A673 (cell line): ENCODE data around the gene TGFBR3L. TPM values are rescaled to one million over a fixed set of nuclear protein-coding genes. Genes with fewer than 3 reads are reported as not detected.

ENCODE experiments used
- BruUV-seq: library from RNA; stranded (reverse); fragments of 400-500 nt; replicated peaks from 2 replicates; lab custom pipeline; 2021; lab: Mats Ljungman, UMichigan
- CTCF ChIA-PET: fragments of 300-600 bp; sonication (Branson Sonifier 250); formaldehyde crosslinking; loops from one replicate; lab custom pipeline; 2022; ENCODE audit warnings: antibody characterized with exemption; lab: Charles Lee
- POLR2A ChIA-PET: fragments of 300-600 bp; sonication (Branson Sonifier 250); formaldehyde crosslinking; loops from one replicate; lab custom pipeline; 2022; ENCODE audit warnings: antibody characterized with exemption; ENCODE audit not compliant: low non-redundant PET; lab: Charles Lee
- DNase-seq: peaks from one replicate; pipeline ENCODE4 v3.0.0-alpha.2; 2015; ENCODE audit warnings: low spot score
- H3K27ac ChIP-seq: fragments of 200-600 bp; sonication (generic); 2 replicates; pipeline ENCODE4 v1.5.1; 2016; ENCODE audit warnings: mixed run types, low read depth, mild to moderate bottlenecking, mixed read lengths, antibody characterized with exemption, low read length; ENCODE audit not compliant: poor library complexity, severe bottlenecking
- H3K27me3 ChIP-seq: fragments of 200-600 bp; sonication (generic); replicated peaks from 2 replicates; pipeline ENCODE4 v1.6.1; 2017; ENCODE audit warnings: mixed run types, low read depth, mild to moderate bottlenecking, mixed read lengths, antibody characterized with exemption, low read length; ENCODE audit not compliant: insufficient read depth, poor library complexity
- H3K36me3 ChIP-seq: fragments of 200-600 bp; sonication (generic); 2 replicates; pipeline ENCODE4 v1.6.1; 2016; ENCODE audit warnings: mixed run types, mild to moderate bottlenecking, mixed read lengths, antibody characterized with exemption, low read length; ENCODE audit not compliant: insufficient read depth, poor library complexity, severe bottlenecking
- H3K4me1 ChIP-seq: fragments of 200-600 bp; sonication (generic); 2 replicates; pipeline ENCODE4 v1.6.1; 2017; ENCODE audit warnings: mixed run types, mild to moderate bottlenecking, mixed read lengths, antibody characterized with exemption, low read length; ENCODE audit not compliant: insufficient read depth, poor library complexity, severe bottlenecking
- H3K4me3 ChIP-seq: fragments of 200-600 bp; sonication (generic); 2 replicates; pipeline ENCODE4 v1.5.1; 2016; ENCODE audit warnings: low read depth, mixed run types, mild to moderate bottlenecking, mixed read lengths, low read length; ENCODE audit not compliant: poor library complexity, severe bottlenecking
- H3K9me3 ChIP-seq: fragments of 200-600 bp; sonication (generic); 2 replicates; pipeline ENCODE4 v1.6.1; 2016; ENCODE audit warnings: mixed run types, low read depth, mild to moderate bottlenecking, mixed read lengths, antibody characterized with exemption, low read length; ENCODE audit not compliant: poor library complexity, severe bottlenecking
- EZH2 ChIP-seq: fragments of 200-600 bp; sonication (generic); IDR thresholded peaks from 2 replicates; pipeline ENCODE4 v1.6.1; 2017; ENCODE audit warnings: borderline replicate concordance, low read depth, mild to moderate bottlenecking, mixed read lengths, antibody characterized with exemption, low read length; ENCODE audit not compliant: poor library complexity, severe bottlenecking
- intact Hi-C: fragments of 100-400 bp; cut with micrococcal nuclease; formaldehyde crosslinking; loops from one replicate; pipeline ENCODE4 v1.10.0; 2022; ENCODE audit not compliant: unreplicated experiment
- total RNA-seq: library from RNA; stranded (reverse); gene quantifications from 2 replicates; pipeline ENCODE4 v1.2.3, GENCODE V29; 2021
- TF ChIP-seq, protein P1 (sequence below): fragments of 300-800, 200-600 bp; sonication (generic); conservative IDR thresholded peaks from 2 replicates; pipeline ENCODE4 v1.5.1; 2017; ENCODE audit warnings: low read depth, mild to moderate bottlenecking, antibody characterized with exemption, low read length, moderate library complexity, mixed read lengths

The TGFBR3L gene
- total RNA-seq, 1 experiment from 2014 or later: 1.6 TPM

DNA sequence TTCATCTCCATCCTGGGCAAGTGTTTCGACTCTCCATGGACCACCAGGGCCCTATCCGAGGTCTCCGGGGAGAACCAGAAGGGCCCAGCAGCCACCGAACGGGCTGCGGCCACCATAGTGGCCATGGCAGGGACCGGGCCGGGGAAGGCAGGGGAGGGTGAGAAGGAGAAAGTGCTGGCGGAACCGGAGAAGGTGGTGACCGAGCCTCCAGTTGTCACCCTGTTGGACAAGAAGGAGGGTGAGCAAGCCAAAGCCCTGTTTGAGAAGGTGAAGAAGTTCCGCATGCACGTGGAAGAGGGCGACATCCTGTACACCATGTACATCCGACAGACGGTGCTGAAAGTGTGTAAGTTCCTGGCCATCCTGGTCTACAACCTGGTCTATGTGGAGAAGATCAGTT is 15.7 kb upstream of the TGFBR3L start:
- TF ChIP-seq, protein P1, sequence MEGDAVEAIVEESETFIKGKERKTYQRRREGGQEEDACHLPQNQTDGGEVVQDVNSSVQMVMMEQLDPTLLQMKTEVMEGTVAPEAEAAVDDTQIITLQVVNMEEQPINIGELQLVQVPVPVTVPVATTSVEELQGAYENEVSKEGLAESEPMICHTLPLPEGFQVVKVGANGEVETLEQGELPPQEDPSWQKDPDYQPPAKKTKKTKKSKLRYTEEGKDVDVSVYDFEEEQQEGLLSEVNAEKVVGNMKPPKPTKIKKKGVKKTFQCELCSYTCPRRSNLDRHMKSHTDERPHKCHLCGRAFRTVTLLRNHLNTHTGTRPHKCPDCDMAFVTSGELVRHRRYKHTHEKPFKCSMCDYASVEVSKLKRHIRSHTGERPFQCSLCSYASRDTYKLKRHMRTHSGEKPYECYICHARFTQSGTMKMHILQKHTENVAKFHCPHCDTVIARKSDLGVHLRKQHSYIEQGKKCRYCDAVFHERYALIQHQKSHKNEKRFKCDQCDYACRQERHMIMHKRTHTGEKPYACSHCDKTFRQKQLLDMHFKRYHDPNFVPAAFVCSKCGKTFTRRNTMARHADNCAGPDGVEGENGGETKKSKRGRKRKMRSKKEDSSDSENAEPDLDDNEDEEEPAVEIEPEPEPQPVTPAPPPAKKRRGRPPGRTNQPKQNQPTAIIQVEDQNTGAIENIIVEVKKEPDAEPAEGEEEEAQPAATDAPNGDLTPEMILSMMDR: no peak
- TF ChIP-seq EZH2: no peak
- no peaks in the 10 kb centered on the region for H3K9me3 ChIP-seq
- peaks cover 3% of the 10 kb centered on the region for H3K4me1 ChIP-seq
- ChIA-PET POLR2A (no interaction called here), CTCF (no interaction called here)
- DNase-seq: no peak
- intact Hi-C loops: no loop called here
- no peak overlapping the region for H3K27ac ChIP-seq
- H3K27me3 ChIP-seq: no peaks in the 10 kb centered on the region
- no peak overlapping the region for H3K4me3 ChIP-seq
- no peaks in the 10 kb centered on the region for H3K36me3 ChIP-seq
- no TSS peak for BruUV-seq

DNA sequence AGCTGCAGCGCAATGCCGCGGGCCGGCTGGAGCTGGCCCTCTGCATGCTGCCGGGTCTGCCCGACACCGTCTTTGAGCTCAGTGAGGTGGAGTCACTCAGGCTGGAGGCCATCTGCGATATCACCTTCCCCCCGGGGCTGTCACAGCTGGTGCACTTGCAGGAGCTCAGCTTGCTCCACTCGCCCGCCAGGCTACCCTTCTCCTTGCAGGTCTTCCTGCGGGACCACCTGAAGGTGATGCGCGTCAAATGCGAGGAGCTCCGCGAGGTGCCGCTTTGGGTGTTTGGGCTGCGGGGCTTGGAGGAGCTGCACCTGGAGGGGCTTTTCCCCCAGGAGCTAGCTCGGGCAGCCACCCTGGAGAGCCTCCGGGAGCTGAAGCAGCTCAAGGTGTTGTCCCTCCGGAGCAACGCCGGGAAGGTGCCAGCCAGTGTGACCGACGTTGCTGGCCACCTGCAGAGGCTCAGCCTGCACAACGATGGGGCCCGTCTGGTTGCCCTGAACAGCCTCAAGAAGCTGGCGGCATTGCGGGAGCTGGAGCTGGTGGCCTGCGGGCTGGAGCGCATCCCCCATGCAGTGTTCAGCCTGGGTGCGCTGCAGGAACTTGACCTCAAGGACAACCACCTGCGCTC is 14.8 kb upstream of the TGFBR3L start:
- no peaks in the 10 kb centered on the region for H3K27me3 ChIP-seq
- POLR2A ChIA-PET: no interaction called here
- no peak overlapping the region for H3K27ac ChIP-seq
- TF ChIP-seq, protein P1: no peak
- TF ChIP-seq EZH2: no peak
- BruUV-seq: no TSS peak
- intact Hi-C loops: no loop called here
- H3K4me3 ChIP-seq: no peak overlapping the region
- H3K4me1 ChIP-seq: peaks cover 7% of the 10 kb centered on the region
- H3K36me3 ChIP-seq: no peaks in the 10 kb centered on the region
- CTCF ChIA-PET: no interaction called here
- H3K9me3 ChIP-seq: no peaks in the 10 kb centered on the region
- DNase-seq: no peak

GRCh38 chr19:7900401-7900870 is 14.2 kb upstream of the TGFBR3L start:
- CTCF ChIA-PET: no interaction called here
- intact Hi-C loops: no loop called here
- TF ChIP-seq, protein P1: no peak
- no peaks in the 10 kb centered on the region for H3K36me3 ChIP-seq
- H3K4me3 ChIP-seq: no peak overlapping the region
- peaks cover 12% of the 10 kb centered on the region for H3K4me1 ChIP-seq
- no peaks in the 10 kb centered on the region for H3K9me3 ChIP-seq
- BruUV-seq: no TSS peak
- POLR2A ChIA-PET: no interaction called here
- no peak overlapping the region for H3K27ac ChIP-seq
- no peak for DNase-seq
- no peaks in the 10 kb centered on the region for H3K27me3 ChIP-seq
